ENCODE results near the gene CERS6. TPM values are rescaled to one million over a fixed set of nuclear protein-coding genes. Genes with fewer than 3 reads are reported as not detected.
A peak's percentile ranks its signal among the peaks of the same experiment; 100 is the strongest.

Gene CERS6
- total RNA-seq, 1 donor = 16.0 TPM

DNA sequence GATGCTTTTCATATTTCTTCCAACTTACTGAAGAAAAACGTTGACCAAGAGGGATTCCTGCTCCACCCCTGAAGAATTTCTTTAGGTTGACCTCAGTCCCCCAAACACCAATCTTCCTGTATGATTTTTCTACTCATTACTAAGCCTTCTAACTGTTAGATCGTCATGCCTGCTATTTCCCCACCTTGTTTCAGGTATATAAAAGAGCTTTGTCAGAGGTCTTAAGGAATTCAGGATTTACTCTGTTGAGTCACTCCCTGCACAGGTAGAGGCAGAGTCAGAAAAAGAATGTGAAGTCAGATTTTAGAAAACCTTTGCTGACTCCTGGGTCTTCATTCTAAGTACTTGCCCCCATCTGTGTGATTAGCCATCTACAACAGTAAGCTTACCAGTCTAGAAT, 262.6 kb downstream of the CERS6 start:
- TF ChIP-seq, protein P1, sequence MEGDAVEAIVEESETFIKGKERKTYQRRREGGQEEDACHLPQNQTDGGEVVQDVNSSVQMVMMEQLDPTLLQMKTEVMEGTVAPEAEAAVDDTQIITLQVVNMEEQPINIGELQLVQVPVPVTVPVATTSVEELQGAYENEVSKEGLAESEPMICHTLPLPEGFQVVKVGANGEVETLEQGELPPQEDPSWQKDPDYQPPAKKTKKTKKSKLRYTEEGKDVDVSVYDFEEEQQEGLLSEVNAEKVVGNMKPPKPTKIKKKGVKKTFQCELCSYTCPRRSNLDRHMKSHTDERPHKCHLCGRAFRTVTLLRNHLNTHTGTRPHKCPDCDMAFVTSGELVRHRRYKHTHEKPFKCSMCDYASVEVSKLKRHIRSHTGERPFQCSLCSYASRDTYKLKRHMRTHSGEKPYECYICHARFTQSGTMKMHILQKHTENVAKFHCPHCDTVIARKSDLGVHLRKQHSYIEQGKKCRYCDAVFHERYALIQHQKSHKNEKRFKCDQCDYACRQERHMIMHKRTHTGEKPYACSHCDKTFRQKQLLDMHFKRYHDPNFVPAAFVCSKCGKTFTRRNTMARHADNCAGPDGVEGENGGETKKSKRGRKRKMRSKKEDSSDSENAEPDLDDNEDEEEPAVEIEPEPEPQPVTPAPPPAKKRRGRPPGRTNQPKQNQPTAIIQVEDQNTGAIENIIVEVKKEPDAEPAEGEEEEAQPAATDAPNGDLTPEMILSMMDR (IDR thresholded peaks at IDR 0.05; ENCODE audit: insufficient read depth, low read depth, low read length) = no peak
- H3K4me3 ChIP-seq (ENCODE audit: low read depth, low read length) = no peak overlapping the region
- DNase-seq (ENCODE audit: low read depth) = no peak

DNA sequence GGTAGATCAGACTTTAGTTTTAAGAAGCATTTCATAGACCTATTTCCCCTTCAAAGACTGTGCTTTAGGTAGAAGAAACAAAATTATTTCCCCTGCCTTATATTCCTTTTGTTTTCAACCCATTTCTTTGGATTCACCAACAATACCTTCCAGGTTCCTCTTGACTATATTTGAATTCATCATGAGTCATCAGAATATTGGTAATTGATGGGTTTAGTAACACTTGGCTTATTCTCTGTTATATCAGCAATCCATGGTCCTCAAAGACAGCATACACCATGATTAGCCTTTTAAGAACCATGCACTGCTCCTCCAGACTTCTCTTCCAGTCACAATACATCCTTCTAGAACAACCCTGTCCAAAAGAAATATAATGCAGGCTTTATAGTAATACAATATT, 263.4 kb downstream of the CERS6 start:
- TF ChIP-seq, protein P1 (IDR thresholded peaks at IDR 0.05; ENCODE audit: insufficient read depth, low read depth, low read length) = no peak

DNA sequence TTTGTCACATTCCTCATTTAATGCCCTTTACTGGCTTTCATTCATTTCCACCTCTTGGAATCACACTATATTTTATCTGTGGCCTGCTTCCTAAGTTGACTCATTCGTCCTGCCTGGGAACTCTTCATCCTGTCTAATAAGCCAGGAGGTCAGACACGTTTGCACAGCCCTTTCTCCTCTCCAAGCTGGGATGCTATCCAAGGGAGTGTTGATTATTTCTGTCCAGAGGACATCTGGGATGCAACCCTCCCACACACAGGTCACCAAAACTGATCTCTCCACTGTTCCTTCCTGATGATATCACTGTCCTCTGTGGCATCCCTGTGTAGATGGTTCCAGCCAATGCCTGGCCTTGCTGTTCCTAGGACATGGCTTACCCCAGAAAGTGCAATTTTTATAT, 266.5 kb downstream of the CERS6 start:
- DNase-seq (ENCODE audit: low read depth) = peak; percentile 84
- TF ChIP-seq, protein P1 (IDR thresholded peaks at IDR 0.05; ENCODE audit: insufficient read depth, low read depth, low read length) = no peak
- H3K4me3 ChIP-seq (ENCODE audit: low read depth, low read length) = no peak overlapping the region

More for the DNA sequence above, 263.4 kb downstream of the CERS6 start:
- H3K4me3 ChIP-seq (ENCODE audit: low read depth, low read length) = no peak overlapping the region
- no peak for DNase-seq (ENCODE audit: low read depth)

DNA sequence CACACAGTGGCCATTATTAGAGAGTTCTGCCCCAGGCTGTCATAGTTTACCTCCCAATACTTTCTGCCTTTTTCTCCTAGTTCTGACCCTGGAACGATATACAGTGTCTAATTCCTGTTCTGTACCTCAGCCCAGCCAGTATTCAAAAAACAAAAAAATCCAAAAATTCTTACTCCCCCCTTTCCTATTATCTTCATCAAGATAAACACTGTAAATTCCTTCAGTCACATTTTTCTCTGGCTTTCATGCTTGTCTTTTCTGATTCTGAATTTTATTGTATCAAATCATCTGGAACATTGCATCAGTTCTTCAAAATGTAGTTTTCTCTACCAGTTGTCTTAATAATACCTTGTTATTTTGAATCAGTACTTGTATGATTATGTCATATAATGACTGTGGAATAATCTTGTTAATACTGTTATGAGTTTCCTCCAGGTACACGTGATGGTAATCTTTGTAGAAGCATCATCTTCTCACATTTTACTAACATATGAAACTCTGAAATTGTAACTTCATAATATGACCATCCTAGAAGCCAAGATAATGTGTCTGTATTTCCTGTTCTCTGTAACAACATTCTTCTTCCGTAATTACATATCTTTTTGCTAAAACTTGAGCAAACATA, 267.3 kb downstream of the CERS6 start:
- H3K4me3 ChIP-seq (ENCODE audit: low read depth, low read length) = no peak overlapping the region
- no peak for DNase-seq (ENCODE audit: low read depth)
- TF ChIP-seq, protein P1 (IDR thresholded peaks at IDR 0.05; ENCODE audit: insufficient read depth, low read depth, low read length) = no peak

DNA sequence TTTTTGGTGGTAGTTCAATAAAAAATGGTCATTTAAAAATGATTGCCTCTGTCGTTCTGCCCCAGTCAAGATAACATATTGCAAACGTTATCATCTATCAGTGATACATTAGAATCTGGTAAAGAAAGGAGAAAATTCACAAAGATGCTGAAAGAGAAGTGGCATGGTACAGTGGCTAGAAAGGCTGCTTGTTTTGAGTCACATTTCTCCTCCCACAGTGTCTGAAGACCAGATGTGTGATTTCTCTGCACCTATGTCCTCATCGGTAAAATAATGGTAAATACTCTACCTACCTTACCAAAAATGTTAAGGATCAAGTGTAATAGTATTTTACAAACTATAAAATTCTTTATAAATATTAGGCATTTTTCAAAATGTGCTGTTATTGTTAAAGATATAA, 270.3 kb downstream of the CERS6 start:
- TF ChIP-seq, protein P1 (IDR thresholded peaks at IDR 0.05; ENCODE audit: insufficient read depth, low read depth, low read length) = no peak
- no peak for DNase-seq (ENCODE audit: low read depth)

DNA sequence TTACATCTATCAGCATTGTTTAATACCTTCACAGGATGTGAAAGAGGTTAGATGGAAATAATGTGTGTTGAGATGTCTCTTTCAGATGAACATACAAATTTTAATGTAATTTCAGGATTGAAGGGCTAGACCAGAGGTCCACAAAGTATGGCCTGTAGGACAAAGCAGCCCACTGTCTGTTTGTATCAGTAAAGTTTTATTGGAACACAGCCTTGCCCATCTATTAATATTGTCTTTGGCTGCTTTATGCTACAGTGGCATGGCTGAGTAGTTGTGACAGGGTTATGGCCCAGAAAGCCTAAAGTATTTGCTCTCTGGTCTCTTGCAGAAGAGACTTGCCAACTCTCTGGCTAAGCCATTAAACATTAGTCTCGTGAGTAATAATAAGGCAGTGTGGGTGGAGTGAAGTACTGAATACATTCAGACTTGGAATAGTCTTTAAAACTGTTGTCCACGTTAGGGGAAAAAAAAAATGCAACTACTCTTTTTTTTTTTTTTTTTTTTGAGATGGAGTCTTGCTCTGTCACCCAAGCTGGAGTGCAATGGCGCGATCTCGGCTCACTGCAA, 271.9 kb downstream of the CERS6 start:
- no peak for DNase-seq (ENCODE audit: low read depth)
- TF ChIP-seq, protein P1 (IDR thresholded peaks at IDR 0.05; ENCODE audit: insufficient read depth, low read depth, low read length) = no peak
- H3K4me3 ChIP-seq (ENCODE audit: low read depth, low read length) = no peak overlapping the region

More for the DNA sequence above, 270.3 kb downstream of the CERS6 start:
- H3K4me3 ChIP-seq (ENCODE audit: low read depth, low read length) = no peak overlapping the region
